Measurements from ENCODE around the gene EFNA4.
A peak's percentile ranks its signal among the peaks of the same experiment; 100 is the strongest.

Gene EFNA4, protein sequence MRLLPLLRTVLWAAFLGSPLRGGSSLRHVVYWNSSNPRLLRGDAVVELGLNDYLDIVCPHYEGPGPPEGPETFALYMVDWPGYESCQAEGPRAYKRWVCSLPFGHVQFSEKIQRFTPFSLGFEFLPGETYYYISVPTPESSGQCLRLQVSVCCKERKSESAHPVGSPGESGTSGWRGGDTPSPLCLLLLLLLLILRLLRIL
- 1.4 to 3.1 (median 1.7) reads per million in 3 donors for total RNA-seq

DNA sequence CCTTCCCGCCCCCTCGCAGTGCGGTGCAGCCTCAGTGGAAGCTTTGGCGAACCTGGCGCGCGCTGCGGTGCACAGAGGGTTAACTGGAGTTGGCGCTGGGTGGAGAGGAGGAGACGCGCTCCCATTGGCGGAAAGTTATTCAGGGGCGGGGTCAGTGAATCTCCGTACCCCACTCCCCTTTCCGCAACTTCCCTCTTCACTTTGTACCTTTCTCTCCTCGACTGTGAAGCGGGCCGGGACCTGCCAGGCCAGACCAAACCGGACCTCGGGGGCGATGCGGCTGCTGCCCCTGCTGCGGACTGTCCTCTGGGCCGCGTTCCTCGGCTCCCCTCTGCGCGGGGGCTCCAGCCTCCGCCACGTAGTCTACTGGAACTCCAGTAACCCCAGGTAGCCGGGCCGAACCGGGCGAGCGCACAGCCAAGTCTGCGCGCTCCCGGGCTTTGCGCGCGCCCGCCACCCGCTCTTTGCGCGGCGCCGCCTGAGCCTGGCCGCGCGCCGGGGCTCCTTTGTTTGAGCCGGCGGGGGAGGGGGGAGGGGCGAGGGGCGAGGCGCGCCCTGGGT, at the start of gene EFNA4:
EFNA4 (plus strand) TSS at position 191 of the 561 bp plus-strand sequence; CDS start at position 275, 84 bp downstream.
- Histone ChIP-seq H3K36me3 (ENCODE audit: control insufficient read depth, insufficient read depth, low read length) (peaks cover 6% of the 10 kb centered on the region), H3K4me1 (ENCODE audit: control insufficient read depth, insufficient read depth, low read length, poor library complexity, severe bottlenecking) (peaks cover 28% of the 10 kb centered on the region), H3K27me3 (replicated peaks; ENCODE audit: control insufficient read depth, insufficient read depth, low read length, poor library complexity, severe bottlenecking) (no peaks in the 10 kb centered on the region), H3K27ac (ENCODE audit: insufficient read depth, low read length, poor library complexity, severe bottlenecking) (peak within 1 kb of the TSS; percentile 15), H3K4me3 (ENCODE audit: insufficient read depth, low read depth, low read length, poor library complexity, severe bottlenecking) (peak within 1 kb of the TSS; percentile 92), H3K9me3 (ENCODE audit: control insufficient read depth, low read length) (no peaks in the 10 kb centered on the region)
- peak; percentile 63 to 75 (median 73) for DNase-seq

DNA sequence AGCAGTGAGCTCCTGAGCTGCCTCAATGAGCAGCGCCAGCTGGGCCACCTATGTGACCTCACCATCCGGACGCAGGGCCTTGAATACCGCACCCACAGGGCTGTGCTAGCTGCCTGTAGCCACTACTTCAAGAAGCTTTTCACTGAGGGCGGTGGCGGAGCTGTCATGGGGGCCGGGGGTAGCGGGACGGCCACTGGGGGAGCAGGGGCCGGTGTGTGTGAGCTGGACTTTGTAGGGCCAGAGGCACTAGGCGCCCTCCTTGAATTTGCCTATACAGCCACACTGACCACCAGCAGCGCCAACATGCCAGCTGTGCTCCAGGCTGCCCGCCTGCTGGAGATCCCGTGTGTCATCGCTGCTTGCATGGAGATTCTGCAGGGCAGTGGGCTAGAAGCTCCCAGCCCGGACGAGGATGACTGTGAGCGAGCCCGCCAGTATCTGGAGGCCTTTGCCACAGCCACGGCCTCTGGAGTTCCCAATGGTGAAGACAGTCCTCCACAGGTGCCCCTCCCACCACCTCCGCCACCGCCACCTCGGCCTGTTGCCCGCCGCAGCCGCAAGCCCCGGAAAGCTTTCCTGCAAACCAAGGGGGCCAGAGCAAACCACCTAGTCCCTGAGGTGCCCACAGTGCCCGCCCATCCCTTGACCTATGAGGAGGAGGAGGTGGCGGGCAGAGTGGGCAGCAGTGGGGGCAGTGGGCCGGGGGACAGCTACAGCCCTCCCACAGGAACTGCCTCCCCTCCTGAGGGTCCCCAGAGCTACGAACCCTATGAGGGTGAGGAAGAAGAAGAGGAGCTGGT, 48.6 kb upstream of the EFNA4 start:
- Histone ChIP-seq H3K27ac (ENCODE audit: insufficient read depth, low read length, poor library complexity, severe bottlenecking) (peak overlapping the region; percentile 77), H3K9me3 (ENCODE audit: control insufficient read depth, low read length) (no peaks in the 10 kb centered on the region), H3K4me3 (ENCODE audit: insufficient read depth, low read depth, low read length, poor library complexity, severe bottlenecking) (no peak overlapping the region), H3K4me1 (ENCODE audit: control insufficient read depth, insufficient read depth, low read length, poor library complexity, severe bottlenecking) (peaks cover 82% of the 10 kb centered on the region), H3K36me3 (ENCODE audit: control insufficient read depth, insufficient read depth, low read length) (peaks cover 31% of the 10 kb centered on the region), H3K27me3 (replicated peaks; ENCODE audit: control insufficient read depth, insufficient read depth, low read length, poor library complexity, severe bottlenecking) (no peaks in the 10 kb centered on the region)
- no peak for DNase-seq

DNA sequence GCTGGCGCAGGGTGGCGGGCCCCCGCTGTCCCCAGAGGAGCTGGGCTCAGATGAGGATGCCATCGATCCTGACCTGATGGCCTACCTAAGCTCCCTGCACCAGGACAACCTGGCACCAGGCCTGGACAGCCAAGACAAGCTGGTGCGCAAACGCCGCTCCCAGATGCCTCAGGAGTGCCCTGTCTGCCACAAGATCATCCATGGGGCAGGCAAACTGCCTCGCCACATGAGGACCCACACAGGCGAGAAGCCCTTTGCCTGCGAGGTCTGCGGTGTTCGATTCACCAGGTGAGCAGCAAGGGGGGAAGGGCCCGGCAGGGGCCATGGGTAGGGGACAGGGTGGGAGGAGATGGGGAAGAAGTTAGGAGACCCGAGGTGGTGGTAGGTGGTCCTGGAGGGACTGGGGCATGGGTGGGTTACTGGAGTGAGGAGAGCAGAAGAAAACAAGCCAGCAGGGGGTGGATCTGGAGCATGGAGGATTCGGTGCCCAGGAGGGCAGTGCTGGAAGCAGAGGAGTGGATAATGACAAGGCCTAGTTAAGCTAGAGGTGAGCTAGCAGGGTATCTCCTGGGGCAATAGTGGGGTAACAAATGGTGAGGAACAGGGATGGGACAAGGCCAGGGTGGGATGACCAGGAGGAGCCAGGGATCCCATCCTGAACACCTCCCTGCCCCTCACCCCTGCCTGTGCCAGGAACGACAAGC, 47.9 kb upstream of the EFNA4 start:
- peaks cover 31% of the 10 kb centered on the region for H3K36me3 ChIP-seq (ENCODE audit: control insufficient read depth, insufficient read depth, low read length)
- H3K4me3 ChIP-seq (ENCODE audit: insufficient read depth, low read depth, low read length, poor library complexity, severe bottlenecking) = peak overlapping the region; percentile 7
- no peak for DNase-seq
- H3K4me1 ChIP-seq (ENCODE audit: control insufficient read depth, insufficient read depth, low read length, poor library complexity, severe bottlenecking) = peaks cover 76% of the 10 kb centered on the region
- H3K9me3 ChIP-seq (ENCODE audit: control insufficient read depth, low read length) = no peaks in the 10 kb centered on the region
- H3K27ac ChIP-seq (ENCODE audit: insufficient read depth, low read length, poor library complexity, severe bottlenecking) = peak overlapping the region; percentile 77
- H3K27me3 ChIP-seq (replicated peaks; ENCODE audit: control insufficient read depth, insufficient read depth, low read length, poor library complexity, severe bottlenecking) = no peaks in the 10 kb centered on the region

DNA sequence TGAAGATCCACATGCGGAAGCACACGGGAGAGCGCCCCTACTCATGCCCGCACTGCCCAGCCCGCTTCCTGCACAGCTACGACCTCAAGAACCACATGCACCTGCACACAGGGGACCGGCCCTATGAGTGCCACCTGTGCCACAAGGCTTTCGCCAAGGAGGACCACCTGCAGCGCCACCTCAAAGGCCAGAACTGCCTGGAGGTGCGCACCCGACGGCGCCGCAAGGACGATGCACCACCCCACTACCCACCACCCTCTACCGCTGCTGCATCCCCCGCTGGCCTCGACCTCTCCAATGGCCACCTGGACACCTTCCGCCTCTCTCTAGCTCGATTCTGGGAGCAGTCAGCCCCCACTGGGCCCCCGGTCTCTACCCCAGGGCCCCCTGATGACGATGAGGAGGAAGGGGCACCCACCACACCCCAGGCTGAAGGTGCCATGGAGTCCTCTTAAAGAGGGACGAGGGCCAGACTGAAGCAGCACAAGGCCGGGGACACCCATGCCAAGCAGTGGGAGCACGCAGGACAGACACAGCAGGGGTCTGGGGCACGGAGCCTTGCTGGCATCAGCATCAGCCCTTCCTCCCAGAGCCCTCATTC, 47.2 kb upstream of the EFNA4 start:
- H3K36me3 ChIP-seq (ENCODE audit: control insufficient read depth, insufficient read depth, low read length) = peaks cover 31% of the 10 kb centered on the region
- no peaks in the 10 kb centered on the region for H3K9me3 ChIP-seq (ENCODE audit: control insufficient read depth, low read length)
- H3K4me3 ChIP-seq (ENCODE audit: insufficient read depth, low read depth, low read length, poor library complexity, severe bottlenecking) = peak overlapping the region; percentile 37
- no peak for DNase-seq
- H3K4me1 ChIP-seq (ENCODE audit: control insufficient read depth, insufficient read depth, low read length, poor library complexity, severe bottlenecking) = peaks cover 69% of the 10 kb centered on the region
- peak overlapping the region; percentile 77 for H3K27ac ChIP-seq (ENCODE audit: insufficient read depth, low read length, poor library complexity, severe bottlenecking)
- no peaks in the 10 kb centered on the region for H3K27me3 ChIP-seq (replicated peaks; ENCODE audit: control insufficient read depth, insufficient read depth, low read length, poor library complexity, severe bottlenecking)

DNA sequence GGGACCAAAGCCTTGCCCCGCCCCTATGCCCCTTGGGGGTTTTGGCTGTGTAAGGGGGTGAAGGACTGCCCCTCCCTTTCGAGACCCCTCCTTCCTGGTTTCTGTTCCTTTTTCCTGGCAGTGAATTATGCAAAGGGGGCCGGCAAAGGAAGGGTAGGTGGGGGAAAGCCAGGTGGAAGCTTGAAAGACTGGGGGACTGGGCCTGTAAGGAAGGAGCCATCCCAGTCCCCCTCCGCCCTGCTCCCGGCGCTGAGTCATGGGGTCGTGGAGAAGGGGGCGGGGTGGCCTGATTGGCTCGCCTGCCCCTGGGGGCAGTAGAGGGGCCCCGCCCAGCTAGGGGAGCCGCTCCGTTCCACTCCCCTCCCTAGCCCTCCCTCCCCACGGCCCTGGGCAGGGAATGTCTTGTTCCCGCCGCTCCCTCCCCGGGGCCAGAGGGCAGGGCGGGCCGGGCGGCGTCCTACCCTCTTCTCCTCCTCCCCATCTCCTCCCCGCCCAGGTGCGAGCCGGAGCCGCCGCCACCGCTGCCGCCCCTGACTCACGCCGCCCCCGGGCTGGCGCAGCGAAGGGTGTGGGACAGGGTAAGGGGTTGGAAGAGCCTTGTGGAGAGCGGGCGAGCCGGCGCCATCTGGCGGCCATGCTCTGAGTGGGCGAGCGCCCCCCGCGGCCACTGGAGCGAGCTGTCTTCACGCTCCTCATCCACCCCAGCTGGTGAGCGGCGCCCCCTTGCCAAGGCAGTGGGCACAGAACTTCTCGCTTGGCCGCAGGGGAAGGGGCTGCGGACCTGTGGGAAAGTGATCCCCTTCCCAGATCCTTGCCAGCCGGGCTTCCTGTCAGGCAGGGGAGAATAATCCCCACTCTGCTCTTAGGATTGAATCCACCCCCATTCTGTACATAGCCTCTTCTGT, 46.2 kb upstream of the EFNA4 start:
- Histone ChIP-seq H3K36me3 (ENCODE audit: control insufficient read depth, insufficient read depth, low read length) (peaks cover 31% of the 10 kb centered on the region), H3K27ac (ENCODE audit: insufficient read depth, low read length, poor library complexity, severe bottlenecking) (peak overlapping the region; percentile 77), H3K4me3 (ENCODE audit: insufficient read depth, low read depth, low read length, poor library complexity, severe bottlenecking) (peak overlapping the region; percentile 37), H3K9me3 (ENCODE audit: control insufficient read depth, low read length) (no peaks in the 10 kb centered on the region), H3K4me1 (ENCODE audit: control insufficient read depth, insufficient read depth, low read length, poor library complexity, severe bottlenecking) (peaks cover 59% of the 10 kb centered on the region), H3K27me3 (replicated peaks; ENCODE audit: control insufficient read depth, insufficient read depth, low read length, poor library complexity, severe bottlenecking) (no peaks in the 10 kb centered on the region)
- DNase-seq = peak; percentile 82 to 84 (median 84)

DNA sequence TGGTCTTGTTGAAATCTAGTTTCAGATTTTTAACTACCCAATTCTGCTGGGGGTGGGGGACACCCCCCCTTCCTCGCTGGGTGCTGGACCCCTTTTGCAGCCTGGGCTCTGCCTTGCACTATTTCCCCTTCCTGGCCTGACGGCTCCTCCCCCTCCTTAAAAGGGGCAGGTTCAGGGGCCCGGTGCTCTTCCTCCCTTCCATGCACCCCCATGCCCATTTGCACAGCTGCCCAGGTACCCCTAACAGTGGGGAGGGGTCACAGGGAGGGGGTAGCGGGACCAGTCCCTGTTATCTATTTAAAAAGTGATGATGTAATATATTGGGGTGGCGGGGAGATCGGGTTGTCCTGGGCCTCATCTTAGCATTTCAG, 45.6 kb upstream of the EFNA4 start:
- H3K27me3 ChIP-seq (replicated peaks; ENCODE audit: control insufficient read depth, insufficient read depth, low read length, poor library complexity, severe bottlenecking) = no peaks in the 10 kb centered on the region
- H3K4me3 ChIP-seq (ENCODE audit: insufficient read depth, low read depth, low read length, poor library complexity, severe bottlenecking) = no peak overlapping the region
- H3K27ac ChIP-seq (ENCODE audit: insufficient read depth, low read length, poor library complexity, severe bottlenecking) = peak overlapping the region; percentile 77
- H3K4me1 ChIP-seq (ENCODE audit: control insufficient read depth, insufficient read depth, low read length, poor library complexity, severe bottlenecking) = peaks cover 53% of the 10 kb centered on the region
- DNase-seq = no peak
- H3K9me3 ChIP-seq (ENCODE audit: control insufficient read depth, low read length) = no peaks in the 10 kb centered on the region
- peaks cover 31% of the 10 kb centered on the region for H3K36me3 ChIP-seq (ENCODE audit: control insufficient read depth, insufficient read depth, low read length)

DNA sequence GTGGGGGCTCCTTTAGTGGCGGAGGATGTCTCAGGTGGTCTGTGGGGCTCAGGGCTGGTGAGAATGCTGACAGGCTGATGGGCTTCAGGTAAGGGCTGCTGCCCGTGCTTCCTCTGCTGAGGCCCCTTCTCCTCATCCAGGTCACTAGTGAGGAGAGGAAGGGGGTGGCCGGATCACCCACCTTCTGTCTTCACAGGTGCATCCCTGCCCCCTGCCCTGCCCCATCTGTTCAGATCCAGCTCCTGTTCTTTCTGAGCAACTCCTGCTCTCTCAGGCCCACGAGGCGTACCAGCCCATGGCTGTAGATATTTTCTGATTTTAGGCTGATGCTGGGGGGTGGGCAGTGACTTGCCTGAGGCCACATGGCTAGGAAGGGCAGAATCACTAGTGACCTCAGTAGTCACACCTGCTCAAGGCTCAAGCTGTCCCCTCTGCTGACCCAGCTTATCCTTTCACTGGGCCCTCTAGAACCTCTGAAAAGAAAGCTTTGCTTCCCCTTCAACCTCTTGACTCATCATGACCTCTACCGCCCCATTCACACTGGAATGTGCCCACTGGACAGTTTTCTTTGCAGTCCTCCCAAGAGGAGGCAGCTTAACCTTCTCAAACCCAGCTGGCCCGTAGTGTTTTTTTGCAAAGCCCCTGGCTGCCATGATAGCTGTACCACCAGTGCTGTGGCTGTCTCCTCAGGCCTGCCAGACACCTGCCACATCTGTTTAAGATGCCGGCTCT, 44.8 kb upstream of the EFNA4 start:
- no peak for DNase-seq
- Histone ChIP-seq H3K4me3 (ENCODE audit: insufficient read depth, low read depth, low read length, poor library complexity, severe bottlenecking) (no peak overlapping the region), H3K27me3 (replicated peaks; ENCODE audit: control insufficient read depth, insufficient read depth, low read length, poor library complexity, severe bottlenecking) (no peaks in the 10 kb centered on the region), H3K36me3 (ENCODE audit: control insufficient read depth, insufficient read depth, low read length) (peaks cover 31% of the 10 kb centered on the region), H3K9me3 (ENCODE audit: control insufficient read depth, low read length) (no peaks in the 10 kb centered on the region), H3K4me1 (ENCODE audit: control insufficient read depth, insufficient read depth, low read length, poor library complexity, severe bottlenecking) (peaks cover 45% of the 10 kb centered on the region), H3K27ac (ENCODE audit: insufficient read depth, low read length, poor library complexity, severe bottlenecking) (peak overlapping the region; percentile 77)

DNA sequence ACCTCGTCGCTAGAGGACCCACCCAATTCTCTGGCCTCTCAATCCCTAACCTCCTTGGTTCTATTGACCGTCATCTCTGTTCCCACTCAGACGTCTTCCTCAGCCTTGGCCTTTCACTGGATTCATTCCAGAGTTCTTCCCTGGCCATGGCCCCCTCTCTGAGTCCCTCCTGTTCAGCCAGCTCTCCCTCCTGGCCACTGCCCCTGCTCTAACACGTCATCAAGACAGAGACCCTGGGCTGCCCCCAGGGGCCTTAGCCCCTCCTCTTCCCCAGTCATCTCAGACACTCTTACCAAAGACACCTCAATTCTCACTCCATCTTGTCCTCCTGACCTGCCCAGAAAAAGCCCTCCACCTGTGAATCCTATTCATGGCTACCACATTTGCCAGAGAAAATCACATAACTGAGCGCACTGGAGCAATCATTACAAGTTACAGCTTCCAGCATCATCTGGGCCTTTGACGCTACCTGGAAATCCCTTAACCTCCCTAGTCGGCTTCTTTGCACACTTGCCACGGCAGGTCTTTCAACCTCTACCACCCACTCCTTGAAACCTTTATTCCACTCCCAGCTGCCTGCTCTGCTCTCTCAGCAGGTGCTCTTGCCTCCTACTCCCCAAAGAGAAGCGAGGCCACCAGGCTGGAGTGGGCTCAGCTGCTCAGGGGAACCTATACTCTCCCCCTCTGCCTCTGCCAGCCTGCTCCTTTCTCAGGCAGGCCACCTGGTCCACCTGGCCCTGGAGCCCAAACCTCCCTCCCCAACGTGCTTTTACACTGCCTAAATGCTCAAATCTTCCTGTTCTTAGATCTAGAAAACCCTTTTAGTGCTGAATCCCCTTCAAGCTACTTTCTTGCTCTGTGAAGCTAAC, 43.9 kb upstream of the EFNA4 start:
- H3K36me3 ChIP-seq (ENCODE audit: control insufficient read depth, insufficient read depth, low read length) = peaks cover 24% of the 10 kb centered on the region
- H3K4me1 ChIP-seq (ENCODE audit: control insufficient read depth, insufficient read depth, low read length, poor library complexity, severe bottlenecking) = peaks cover 36% of the 10 kb centered on the region
- DNase-seq = no peak
- peak overlapping the region; percentile 5 for H3K27ac ChIP-seq (ENCODE audit: insufficient read depth, low read length, poor library complexity, severe bottlenecking)
- no peaks in the 10 kb centered on the region for H3K9me3 ChIP-seq (ENCODE audit: control insufficient read depth, low read length)
- no peaks in the 10 kb centered on the region for H3K27me3 ChIP-seq (replicated peaks; ENCODE audit: control insufficient read depth, insufficient read depth, low read length, poor library complexity, severe bottlenecking)
- no peak overlapping the region for H3K4me3 ChIP-seq (ENCODE audit: insufficient read depth, low read depth, low read length, poor library complexity, severe bottlenecking)

Data from effector memory CD4-positive, alpha-beta T cell (primary cell).